Thyroid gland (tissue), 4 donors: ENCODE results near the gene EML4.

ENCODE experiments used
- CTCF ChIP-seq, 6 experiments: fragments of 200-600 bp in 3 of 6; fragments of 450-650 bp in 3 of 6; sonication (generic) in 3 of 6; IDR thresholded peaks; one replicate each; pipeline ENCODE4 v1.5.1; 2016 to 2019; ENCODE audit warnings: antibody characterized with exemption in 6 of 6, mild to moderate bottlenecking in 2 of 6, inconsistent platforms in 1 of 6, moderate library complexity in 1 of 6
- POLR2A ChIP-seq, 2 donors: fragments of 450-650 bp; IDR thresholded peaks; one replicate each; pipeline ENCODE4 v1.6.1; 2017; ENCODE audit warnings: antibody characterized with exemption in 2 of 2, mild to moderate bottlenecking in 2 of 2, moderate library complexity in 1 of 2

GRCh38 chr2:42298132-42298531 lies 129.0 kb downstream of the EML4 start:
- TF ChIP-seq CTCF (IDR thresholded peaks at IDR 0.05) (no peak), POLR2A (IDR thresholded peaks at IDR 0.05) (no peak)
